HG02852 (cell line): ENCODE results near the gene KIF16B.
A peak's percentile ranks its signal among the peaks of the same experiment; 100 is the strongest.
"Not testable (repeated sequence)": the region's sequence is repeated elsewhere in the genome, so short reads cannot be mapped to it uniquely, and the experiment has no call there.

Experiments used
- ATAC-seq: cut with Tn5 transposase; IDR thresholded peaks from one replicate; pipeline ENCODE4 v1.9.1; 2021; ENCODE audit warnings: mild to moderate bottlenecking, moderate library complexity; ENCODE audit not compliant: unreplicated experiment

The KIF16B gene

GRCh38 chr20:16573001-16573965, at the start of gene KIF16B:
TSS of gene KIF16B (minus strand) at chr20:16573448. CDS start at chr20:16573275, 173 bp downstream.
- ATAC-seq, result peak; percentile 83

- no peak for ATAC-seq
Measured at GRCh38 chr20:16622501-16622900, 49.3 kb upstream of the KIF16B start.

- no peak for ATAC-seq
Measured at GRCh38 chr20:16621435-16622141, 48.3 kb upstream of the KIF16B start.

- ATAC-seq, result no peak
Measured at GRCh38 chr20:16620961-16621360, 47.7 kb upstream of the KIF16B start.

GRCh38 chr20:16619953-16620352, 46.7 kb upstream of the KIF16B start:
- ATAC-seq, result no peak

DNA sequence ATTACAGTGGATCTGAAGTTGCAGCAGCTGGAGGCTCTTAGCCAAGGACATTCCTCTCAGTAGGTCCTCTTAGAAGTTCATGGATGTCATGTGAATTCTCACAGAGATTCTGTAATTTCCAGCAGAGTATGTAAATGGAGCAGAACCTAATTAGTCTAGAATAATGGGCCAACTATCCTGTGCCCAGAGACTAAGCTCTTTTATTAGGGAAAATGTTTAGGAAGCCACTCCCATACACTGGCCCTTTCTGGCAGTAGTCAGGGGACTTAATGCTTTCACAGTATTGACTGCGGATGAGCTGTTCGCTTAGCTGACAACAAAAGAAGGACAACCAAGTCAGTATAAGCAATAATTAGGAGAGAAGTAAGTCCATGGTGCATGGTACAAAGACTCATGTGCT, 43.8 kb upstream of the KIF16B start:
- ATAC-seq, result no peak

- no peak for ATAC-seq
Measured at GRCh38 chr20:16616317-16616716, 43.1 kb upstream of the KIF16B start.

GRCh38 chr20:16615199-16615598, 42.0 kb upstream of the KIF16B start:
- ATAC-seq, result no peak

GRCh38 chr20:16613954-16614353, 40.7 kb upstream of the KIF16B start:
- no peak for ATAC-seq

DNA sequence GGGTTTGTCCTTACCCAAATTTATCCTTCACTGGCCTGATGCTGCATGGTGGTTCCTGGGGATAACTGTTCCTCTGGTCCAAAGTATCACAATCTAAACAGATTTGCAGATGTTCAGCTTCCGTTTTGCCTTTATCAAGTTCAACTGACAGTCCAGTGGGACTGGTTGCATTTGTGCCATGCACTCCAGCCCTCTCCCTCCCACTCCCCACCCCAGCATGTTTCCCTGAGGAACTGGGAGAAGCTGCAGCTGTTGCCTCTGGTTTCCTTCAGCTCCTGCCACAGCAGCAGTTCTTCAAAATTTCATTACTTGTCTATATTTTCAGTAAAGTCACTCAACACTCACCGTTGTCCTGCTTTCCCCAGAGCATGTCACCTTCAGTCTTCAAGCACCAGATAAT, 39.5 kb upstream of the KIF16B start:
- ATAC-seq, result no peak

- ATAC-seq, result no peak
Measured at GRCh38 chr20:16611817-16612216, 38.6 kb upstream of the KIF16B start.

GRCh38 chr20:16609066-16609465, 35.8 kb upstream of the KIF16B start:
- ATAC-seq, result no peak

- no peak for ATAC-seq
Measured at GRCh38 chr20:16608277-16608650, 35.0 kb upstream of the KIF16B start.

DNA sequence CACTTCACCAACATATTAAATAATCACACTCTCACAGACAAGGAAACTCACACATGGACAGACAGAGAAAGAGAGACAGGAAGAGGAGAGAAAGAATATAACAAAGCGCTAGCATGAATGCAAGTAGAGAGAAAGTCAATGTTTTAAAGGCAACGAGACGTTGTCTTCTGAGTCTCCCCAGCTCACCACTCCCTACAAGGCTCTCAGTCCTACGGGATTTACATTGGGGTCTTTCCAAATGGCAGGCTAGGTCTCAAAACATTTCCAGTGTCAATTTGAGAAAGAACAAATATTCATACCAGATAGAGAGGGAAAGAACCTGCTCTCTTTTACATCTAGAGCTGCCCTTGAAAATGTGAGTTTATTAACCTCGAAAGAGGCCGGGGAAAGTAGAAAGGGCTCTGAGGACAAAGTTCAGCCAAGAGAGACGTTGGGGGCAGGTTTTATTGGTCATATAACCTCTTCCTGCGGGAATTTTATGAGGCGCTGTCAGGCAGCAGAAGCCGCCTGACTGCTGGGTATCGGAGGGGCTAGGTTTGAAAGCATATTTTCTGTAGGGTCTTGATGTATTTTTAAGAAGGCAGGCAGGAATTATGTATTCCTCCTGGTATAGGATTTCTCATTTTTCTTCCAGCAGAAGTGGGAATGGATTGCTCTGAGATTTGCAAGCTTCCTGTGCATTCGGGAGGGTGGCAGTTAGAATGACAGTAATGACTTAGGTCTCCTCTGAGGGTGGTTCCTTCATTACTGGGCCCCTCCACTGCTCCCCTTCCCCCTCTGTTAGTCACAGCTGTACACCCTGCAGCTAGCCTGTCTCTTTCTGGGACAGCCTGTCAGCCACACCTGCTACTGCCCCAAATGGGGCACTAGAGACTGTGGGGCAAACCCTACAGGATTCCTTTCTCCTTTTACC, 34.4 kb upstream of the KIF16B start:
- ATAC-seq, result no peak

DNA sequence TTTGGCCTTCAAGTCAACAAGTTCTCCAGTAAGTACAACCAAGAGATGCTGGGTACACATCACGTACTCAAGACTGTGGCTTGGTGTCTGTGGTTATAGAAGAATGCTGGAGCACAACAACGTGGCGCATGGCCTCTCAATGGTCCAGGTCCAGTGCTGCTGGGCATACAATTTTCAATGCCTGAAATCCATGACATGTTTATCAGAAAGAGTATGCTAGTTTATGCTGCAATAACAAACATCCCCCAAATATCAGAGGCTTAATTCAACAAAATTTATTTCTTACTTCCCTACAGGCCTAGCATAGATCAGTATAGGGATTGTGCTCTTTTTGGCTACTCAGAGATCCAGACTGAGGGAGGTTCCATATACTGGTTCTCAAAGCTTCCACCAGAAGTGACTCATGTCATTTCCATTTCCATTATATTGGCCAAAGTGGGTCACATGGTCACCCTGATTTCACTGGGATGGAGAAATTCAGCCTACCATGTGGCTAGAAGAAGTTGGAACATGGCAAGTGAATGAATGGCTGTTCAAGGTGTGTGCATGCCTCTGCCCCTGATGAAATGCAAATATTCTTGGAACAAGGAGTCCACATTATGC, 33.3 kb upstream of the KIF16B start:
- no peak for ATAC-seq

DNA sequence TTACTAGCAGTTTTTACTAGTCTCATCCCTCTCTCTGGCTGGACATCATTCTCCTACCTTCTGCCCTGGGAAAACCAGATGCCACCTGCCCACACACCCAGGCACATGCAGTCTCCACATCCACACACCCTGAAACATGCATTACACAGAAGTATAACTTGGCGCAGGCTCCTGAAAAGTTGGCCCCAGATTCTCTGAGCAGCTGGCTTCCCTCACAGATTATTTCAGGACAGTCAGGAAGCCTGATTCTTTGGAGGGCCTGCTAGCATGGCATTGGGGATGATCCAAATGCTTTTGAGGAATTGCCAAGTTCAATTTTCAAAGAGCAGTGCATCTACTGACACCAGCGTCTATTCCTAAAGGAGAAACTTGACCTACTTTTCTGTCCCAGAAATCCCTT, 27.8 kb upstream of the KIF16B start:
- no peak for ATAC-seq

DNA sequence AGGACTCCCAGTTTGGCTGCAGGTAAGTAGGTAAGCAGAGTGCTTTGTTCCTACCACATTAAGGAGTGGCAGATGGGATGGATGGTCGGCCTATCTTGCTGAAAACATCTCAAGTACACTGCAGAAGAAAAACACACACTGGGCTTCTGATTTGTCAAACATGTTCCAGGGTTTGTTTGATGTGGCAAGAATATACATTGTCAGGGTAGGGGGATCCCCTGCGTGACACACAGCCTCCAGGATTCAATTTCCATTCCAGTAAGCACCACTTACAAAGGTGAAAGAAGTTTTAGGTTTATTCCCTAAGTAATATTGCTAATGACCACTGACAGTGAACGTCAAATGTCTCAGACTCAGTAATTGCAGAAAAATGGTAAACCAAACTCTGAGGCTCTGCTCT, 26.0 kb upstream of the KIF16B start:
- ATAC-seq, result no peak

DNA sequence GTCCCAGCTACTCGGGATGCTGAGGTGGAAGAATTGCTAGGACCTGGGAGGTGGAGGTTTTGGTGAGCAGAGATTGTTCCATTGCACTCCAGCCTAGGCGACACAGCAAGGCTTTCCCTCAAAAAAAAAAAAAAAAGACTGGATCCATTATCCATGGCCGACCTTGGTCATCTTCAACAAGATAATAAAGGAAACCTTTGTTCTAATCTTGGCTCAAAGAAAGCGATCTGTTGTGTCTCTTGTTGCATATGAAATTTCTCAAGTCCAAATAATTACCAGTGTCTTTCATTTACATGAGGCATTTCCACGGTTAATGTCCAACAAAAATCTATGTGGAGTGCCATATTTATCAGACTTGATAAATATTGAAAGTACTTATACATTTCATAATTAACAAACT, 23.7 kb upstream of the KIF16B start:
- ATAC-seq, result no peak

- ATAC-seq, result not testable (repeated sequence)
Measured at GRCh38 chr20:16596404-16596803, 23.2 kb upstream of the KIF16B start.

DNA sequence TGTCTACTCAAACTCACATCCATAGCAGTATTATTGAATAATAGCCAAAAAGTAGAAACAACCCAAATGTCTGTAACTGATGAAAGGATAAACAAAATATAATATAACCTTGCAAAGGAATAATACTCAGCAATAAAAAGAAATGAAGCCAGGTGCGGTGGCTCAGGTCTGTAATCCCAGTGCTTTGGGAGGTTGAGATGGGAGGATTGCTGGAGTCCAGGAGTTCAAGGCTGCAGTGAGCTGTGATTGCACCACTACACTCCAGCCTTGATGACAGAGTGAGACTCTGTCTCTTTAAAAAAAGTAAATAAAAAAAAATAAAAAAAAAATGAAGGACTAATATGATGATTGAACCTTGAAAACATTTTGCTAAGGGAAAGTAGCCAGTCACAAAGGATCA, 22.1 kb upstream of the KIF16B start:
- ATAC-seq, result no peak
